Esophagus muscularis mucosa (tissue), 4 donors: Measurements from ENCODE around the gene GLYAT. TPM values are rescaled to one million over a fixed set of nuclear protein-coding genes. Genes with fewer than 3 reads are reported as not detected.

Experiments used
- DNase-seq: peaks from one replicate; pipeline ENCODE4 v3.0.0-alpha.2; 2017; ENCODE audit errors: extremely low spot score
- H3K27ac ChIP-seq, 4 donors: fragments of 200-600 bp; sonication (generic); replicated peaks in 1 of 4; 1 replicate in 3 of 4; 2 replicates in 1 of 4; pipeline ENCODE4 v1.5.1; 2016 to 2019; ENCODE audit warnings: mild to moderate bottlenecking in 1 of 4
- H3K27me3 ChIP-seq, 4 donors: fragments of 200-600 bp; sonication (generic); one replicate each; pipeline versions ENCODE4 v1.5.1 to v1.6.0; 2016 to 2019
- H3K36me3 ChIP-seq, 4 donors: fragments of 200-600 bp; sonication (generic); one replicate each; pipeline ENCODE4 v1.5.1; 2016 to 2019
- H3K4me1 ChIP-seq, 4 donors: fragments of 200-600 bp; sonication (generic); one replicate each; pipeline ENCODE4 v1.5.1; 2016 to 2019
- H3K4me3 ChIP-seq, 4 donors: fragments of 200-600 bp; sonication (generic); 1 replicate in 2 of 4; 2 replicates in 2 of 4; pipeline ENCODE4 v1.5.1; 2016 to 2019; ENCODE audit warnings: mild to moderate bottlenecking in 4 of 4, moderate library complexity in 1 of 4
- H3K9me3 ChIP-seq, 4 donors: fragments of 200-600 bp; sonication (generic); 1 replicate in 3 of 4; 2 replicates in 1 of 4; pipeline ENCODE4 v1.5.1; 2016 to 2019
- CTCF ChIP-seq, 3 experiments: fragments of 200-600 bp in 2 of 3; fragments of 450-650 bp in 1 of 3; sonication (generic) in 2 of 3; IDR thresholded peaks; one replicate each; pipeline ENCODE4 v1.5.1; 2017 to 2019; ENCODE audit warnings: antibody characterized with exemption in 3 of 3, mild to moderate bottlenecking in 2 of 3, moderate library complexity in 1 of 3
- EP300 ChIP-seq: sonication (generic); formaldehyde crosslinking; IDR thresholded peaks from one replicate; pipeline ENCODE4 v1.6.1; 2017; ENCODE audit warnings: antibody characterized with exemption
- POLR2A ChIP-seq: fragments of 450-650 bp; IDR thresholded peaks from one replicate; pipeline ENCODE4 v1.6.1; 2017; ENCODE audit warnings: antibody characterized with exemption, moderate library complexity, mild to moderate bottlenecking, low read depth
- POLR2AphosphoS5 ChIP-seq, 2 donors: sonication (generic); formaldehyde crosslinking; IDR thresholded peaks; one replicate each; pipeline ENCODE4 v1.6.1; 2017; ENCODE audit warnings: antibody characterized with exemption in 2 of 2
- WGBS: methylation state at CpG from one replicate; pipeline ENCODE4 v1.1.5; 2018; 5-methylcytosine and 5-hydroxymethylcytosine counted together
- intact Hi-C: fragments of 100-400 bp; cut with DNase I; formaldehyde crosslinking; loops from one replicate; pipeline ENCODE4 v1.15.1; 2023
- total RNA-seq, 4 donors: library from RNA; depleted of rRNA; stranded (reverse); fragments of >200 nt; gene quantifications; one replicate each; pipeline versions ENCODE4 v1.1.0 to v1.2.1, GENCODE V29; 2016

The GLYAT gene
- total RNA-seq, 4 donors from 2014 or later = not detected

- DNase-seq = no peak
- H3K36me3 ChIP-seq = no peaks in the 10 kb centered on the region
- H3K27me3 ChIP-seq = peaks cover 0 to 3% (median 0%) of the 10 kb centered on the region in 4 donors
- H3K27ac ChIP-seq = no peak overlapping the region
- no peaks in the 10 kb centered on the region for H3K9me3 ChIP-seq
- intact Hi-C loops = no loop called here
- no peaks in the 10 kb centered on the region for H3K4me1 ChIP-seq
- TF ChIP-seq POLR2AphosphoS5 (IDR thresholded peaks at IDR 0.05) (no peak), CTCF (IDR thresholded peaks at IDR 0.05) (no peak), EP300 (no peak), POLR2A (no peak)
- H3K4me3 ChIP-seq = no peak overlapping the region
Observed at GRCh38 chr11:58730507-58731089, 1.1 kb downstream of the GLYAT start.

DNA sequence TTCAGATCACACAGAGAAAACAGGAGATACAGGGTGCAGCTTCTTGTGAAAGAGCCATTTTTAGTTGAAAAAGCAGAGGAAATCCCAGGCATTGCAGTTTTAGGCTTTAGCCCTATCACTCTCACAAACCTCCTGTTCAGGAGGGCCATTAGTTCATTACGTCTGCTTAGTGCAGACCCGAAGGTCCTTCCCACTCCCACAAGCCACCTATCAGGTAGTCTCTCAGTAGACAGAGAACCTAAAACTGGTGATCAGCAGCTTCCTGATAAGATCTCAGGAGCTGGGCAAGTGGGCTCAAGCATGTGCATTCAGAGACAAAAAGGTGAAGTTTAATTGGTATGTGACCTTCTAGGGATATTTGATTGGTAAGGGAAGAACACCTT is 4.3 kb downstream of the GLYAT start:
- Histone ChIP-seq H3K27ac (no peak overlapping the region), H3K9me3 (no peaks in the 10 kb centered on the region), H3K36me3 (no peaks in the 10 kb centered on the region), H3K4me3 (no peak overlapping the region), H3K4me1 (no peaks in the 10 kb centered on the region), H3K27me3 (no peaks in the 10 kb centered on the region)
- intact Hi-C loops = no loop called here
- 74% methylated on average over 2 of the region's 2 CpGs for WGBS
- DNase-seq = no peak
- no peak for TF ChIP-seq EP300
- no peak for TF ChIP-seq POLR2A
- TF ChIP-seq POLR2AphosphoS5 (IDR thresholded peaks at IDR 0.05) = no peak
- no peak for TF ChIP-seq CTCF (IDR thresholded peaks at IDR 0.05)

- Histone ChIP-seq H3K27me3 (no peaks in the 10 kb centered on the region), H3K4me3 (no peak overlapping the region), H3K27ac (no peak overlapping the region), H3K4me1 (no peaks in the 10 kb centered on the region), H3K36me3 (no peaks in the 10 kb centered on the region), H3K9me3 (no peaks in the 10 kb centered on the region)
- intact Hi-C loops = no loop called here
- 31% methylated on average over 2 of the region's 2 CpGs for WGBS
- TF ChIP-seq EP300 (no peak), POLR2AphosphoS5 (IDR thresholded peaks at IDR 0.05) (no peak)
- DNase-seq = no peak
Observed at GRCh38 chr11:58726737-58727414, 4.9 kb downstream of the GLYAT start.

DNA sequence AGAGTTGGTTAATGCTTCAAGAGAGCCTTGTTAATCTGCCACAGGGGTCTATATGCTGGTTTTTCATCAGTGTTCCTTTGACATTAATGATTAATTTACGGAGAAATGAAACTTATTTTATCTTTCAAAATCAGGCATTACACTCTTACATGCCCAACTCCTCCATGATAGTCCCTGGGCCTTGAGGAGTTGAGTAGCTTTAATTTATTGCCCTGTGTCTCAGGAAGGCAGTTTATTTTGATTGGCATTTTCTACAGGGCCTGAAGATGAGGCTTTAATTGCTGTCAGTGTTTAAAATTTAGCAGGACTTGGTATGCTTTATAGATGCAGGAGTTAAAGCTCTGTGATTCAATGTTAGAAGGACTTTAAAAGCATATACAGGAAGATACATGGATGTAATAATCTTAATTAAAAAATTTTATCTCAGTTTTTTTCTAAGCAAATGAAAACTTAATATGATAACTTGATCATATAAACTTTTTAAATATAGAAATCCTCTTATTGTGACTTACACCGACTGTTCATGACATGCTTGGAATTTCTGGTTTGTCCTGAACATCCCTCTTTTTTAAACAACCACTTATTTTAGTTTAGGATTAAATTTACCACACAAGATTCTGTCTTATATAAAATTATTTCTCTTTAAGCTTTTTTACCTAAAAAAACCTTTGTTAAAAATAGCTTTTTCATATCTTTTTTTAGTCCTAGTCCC is 12.2 kb downstream of the GLYAT start:
- 61% methylated on average over 2 of the region's 2 CpGs for WGBS

More for the DNA sequence above, 12.2 kb downstream of the GLYAT start:
- DNase-seq = no peak
- intact Hi-C loops = no loop called here
- TF ChIP-seq EP300 (no peak), POLR2AphosphoS5 (IDR thresholded peaks at IDR 0.05) (no peak), POLR2A (no peak), CTCF (IDR thresholded peaks at IDR 0.05) (no peak)
- Histone ChIP-seq H3K9me3 (no peaks in the 10 kb centered on the region), H3K4me3 (no peak overlapping the region), H3K27me3 (no peaks in the 10 kb centered on the region), H3K27ac (no peak overlapping the region), H3K4me1 (no peaks in the 10 kb centered on the region), H3K36me3 (no peaks in the 10 kb centered on the region)
